Fibroblast of skin of back (primary cell): ENCODE data around the gene OR2F1.

ENCODE experiments used
- DNase-seq: peaks from one replicate; pipeline ENCODE4 v3.0.0-alpha.2; 2013

Gene OR2F1

DNA sequence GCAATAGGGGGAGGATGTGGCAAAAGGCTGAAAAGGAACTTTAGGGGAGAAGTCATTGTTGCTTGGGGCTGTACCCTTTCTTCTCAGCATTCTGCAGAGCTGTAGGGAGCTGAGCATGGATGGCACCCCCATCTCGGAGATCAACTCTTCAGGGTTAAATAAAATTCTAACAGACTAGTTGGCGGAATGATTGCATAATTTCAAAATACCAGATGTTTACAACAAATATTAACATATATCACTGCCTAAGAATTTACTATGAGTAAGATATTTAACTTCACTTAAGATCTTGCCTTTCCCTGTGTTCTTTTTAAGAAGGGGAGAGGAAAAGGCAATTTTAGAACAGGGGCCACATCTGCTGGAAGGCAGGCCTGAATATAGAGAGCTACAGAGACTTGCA, 509 bp upstream of the OR2F1 start:
- no peak for DNase-seq

DNA sequence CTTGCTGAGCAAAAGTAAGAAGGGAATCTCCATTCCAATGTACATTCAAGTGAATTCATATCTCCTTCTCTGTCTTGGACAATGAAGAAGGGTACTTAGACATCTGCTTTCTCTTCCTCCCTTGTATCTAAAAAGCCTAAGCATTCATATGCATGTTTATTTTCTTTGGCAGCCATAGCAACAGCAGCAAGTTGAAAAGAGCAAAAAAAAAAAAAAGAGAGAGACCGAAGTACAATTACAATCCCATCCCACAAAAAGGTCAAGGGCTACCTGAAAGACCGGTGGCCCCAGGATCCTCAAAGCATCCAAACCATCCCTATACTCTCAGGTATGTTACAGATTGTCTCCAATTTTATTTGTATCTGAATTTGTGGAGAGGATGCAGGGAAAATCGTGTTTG, 4.1 kb downstream of the OR2F1 start:
- no peak for DNase-seq

DNA sequence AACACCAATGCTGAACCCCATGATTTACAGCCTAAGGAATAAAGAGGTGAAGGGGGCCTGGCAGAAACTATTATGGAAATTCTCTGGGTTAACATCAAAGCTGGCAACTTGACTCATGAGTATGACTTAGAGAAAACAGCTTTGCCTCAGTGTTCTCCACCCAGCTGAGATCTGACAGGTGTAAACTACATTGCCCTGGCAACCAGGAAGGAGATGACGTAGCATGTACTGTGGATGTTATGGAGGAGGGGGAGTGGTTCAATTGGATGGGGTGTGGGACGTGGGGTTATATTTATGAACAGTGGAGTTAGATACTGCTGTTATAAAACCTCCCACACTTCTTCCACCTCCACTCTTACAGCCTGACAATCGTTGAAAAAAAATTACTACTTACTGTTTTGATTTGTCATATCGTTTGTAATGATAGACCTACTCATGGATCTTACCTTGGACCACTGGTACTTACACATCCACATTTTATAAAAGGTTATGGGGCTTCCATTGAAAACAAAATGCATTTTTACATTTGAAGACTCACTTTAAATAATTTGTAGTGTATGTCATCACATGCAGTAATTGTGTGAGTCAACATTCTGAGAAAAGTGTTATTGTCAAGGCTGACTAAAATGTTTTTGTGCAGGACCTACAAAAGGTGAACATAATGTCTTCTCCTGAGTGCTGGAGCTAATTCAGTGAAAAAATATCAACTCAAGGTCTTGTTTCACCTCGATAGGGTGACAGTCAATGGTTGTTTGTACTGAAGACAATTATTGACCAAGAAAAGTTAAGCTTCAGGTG, 6.4 kb downstream of the OR2F1 start:
- no peak for DNase-seq

DNA sequence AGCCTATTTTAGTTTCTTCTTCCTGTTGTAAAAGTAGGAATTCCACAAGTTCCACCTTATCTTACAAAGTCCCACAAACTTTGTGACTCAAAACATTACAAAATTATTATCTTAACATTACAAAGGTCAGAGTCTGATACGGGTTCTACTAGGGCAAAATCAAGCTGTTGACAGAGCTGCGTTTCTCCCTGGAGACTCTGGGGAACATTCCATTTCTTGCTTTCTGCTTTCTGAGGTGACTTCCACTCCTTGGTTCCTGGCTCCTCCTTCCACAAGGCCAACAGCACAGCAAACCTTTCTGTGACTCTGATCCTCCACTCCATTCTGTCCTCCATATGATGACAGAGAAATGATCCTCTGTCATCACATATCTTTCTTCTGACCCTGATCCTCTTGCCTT, 10.6 kb downstream of the OR2F1 start:
- no peak for DNase-seq

DNA sequence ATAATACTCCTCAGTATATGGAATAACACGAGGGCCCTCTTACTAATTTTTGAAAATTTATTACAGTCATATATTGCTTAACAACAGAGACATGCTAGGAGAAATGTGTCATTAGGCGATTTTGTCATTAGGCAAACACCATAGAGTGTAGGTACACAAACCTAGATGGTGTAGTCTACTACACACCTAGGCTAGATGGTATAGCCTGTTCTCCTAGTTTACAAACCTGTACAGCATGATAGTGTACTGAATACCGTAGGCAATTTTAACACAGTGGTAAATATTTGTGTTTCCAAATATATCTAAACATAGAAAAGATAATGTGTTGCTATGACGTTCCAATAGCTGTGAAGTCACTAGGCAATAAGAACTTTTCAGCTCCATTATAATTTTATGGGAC, 12.8 kb downstream of the OR2F1 start:
- no peak for DNase-seq

DNA sequence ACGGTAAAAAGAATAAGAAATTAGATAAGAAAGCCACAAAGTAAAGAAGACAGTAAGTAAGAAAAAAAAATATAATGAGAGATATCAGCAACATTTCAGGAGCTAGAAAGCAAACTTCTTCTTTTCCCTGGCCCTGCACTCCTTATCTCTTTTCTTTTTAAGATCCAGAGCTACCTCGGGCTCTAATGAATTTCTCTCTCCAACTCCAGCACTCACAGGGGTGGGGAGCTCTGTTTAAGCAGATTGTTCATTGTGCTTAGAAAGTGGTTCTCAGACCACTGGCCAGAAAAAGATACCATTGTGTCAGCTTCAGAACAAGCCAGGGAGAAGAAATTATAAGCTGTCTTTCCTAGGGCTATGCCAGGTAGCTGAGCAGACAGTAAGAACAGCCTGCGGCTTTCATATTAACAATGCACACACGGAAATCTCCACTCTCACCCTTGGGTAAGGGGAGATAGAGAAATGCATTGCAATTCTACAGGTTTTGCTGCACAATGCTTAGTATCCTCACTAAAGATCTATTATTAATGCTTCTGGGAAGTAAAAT, 19.3 kb downstream of the OR2F1 start:
- no peak for DNase-seq

DNA sequence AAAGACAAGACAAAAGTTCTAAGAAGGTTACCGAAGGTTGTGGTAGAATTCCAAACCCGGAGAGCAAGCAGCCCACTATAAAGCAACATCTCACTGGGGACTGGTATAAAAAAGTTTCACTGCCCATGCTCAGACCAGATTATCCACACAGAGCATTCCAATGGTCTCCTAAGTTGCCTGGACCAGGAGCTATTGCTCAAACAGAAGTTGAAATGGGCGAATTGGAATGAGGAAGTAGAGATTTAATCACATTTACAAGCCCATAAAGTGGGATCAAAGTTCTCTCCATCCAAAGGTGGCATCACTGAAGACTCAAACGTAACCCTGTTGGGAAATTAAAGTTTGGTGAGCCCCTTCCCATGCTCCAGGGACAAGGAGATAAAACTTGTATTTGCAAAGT, 19.8 kb downstream of the OR2F1 start:
- no peak for DNase-seq

DNA sequence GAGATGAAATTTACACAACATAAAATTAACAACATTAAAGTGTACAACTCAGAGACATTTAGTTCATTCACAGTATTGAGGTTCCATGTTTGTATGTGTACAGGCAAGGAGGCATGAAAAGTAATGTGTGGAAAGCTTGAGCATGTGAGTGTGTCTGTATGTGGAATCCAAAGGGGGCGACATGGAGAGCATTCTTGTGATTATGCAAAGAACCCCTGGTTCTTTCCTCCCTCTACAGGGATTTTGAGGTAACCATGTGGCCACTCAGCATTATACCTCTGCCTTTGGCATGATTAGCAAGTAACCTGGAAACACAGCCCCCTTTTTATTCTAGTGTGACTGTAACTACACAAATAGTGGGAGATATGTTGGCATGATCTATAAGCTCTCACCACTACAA, 21.0 kb downstream of the OR2F1 start:
- DNase-seq: no peak

DNA sequence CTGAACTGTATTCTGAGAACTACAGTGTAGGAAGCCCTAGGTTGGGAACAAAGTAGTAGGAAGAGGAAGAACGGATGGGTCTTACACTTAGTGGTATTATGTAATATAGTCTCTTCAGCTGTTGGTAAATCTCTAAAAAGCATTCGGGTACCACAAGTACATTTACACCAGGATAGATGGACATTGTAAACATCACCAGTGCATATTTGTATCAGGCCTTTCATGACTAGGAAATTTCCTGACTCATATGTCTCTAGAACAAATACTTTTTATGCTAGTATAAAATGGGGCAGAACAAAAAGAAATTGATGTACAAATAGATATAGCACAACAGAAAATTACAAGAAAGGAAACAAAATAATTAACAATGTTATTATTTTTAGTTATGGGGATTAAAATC, 23.9 kb downstream of the OR2F1 start:
- no peak for DNase-seq

DNA sequence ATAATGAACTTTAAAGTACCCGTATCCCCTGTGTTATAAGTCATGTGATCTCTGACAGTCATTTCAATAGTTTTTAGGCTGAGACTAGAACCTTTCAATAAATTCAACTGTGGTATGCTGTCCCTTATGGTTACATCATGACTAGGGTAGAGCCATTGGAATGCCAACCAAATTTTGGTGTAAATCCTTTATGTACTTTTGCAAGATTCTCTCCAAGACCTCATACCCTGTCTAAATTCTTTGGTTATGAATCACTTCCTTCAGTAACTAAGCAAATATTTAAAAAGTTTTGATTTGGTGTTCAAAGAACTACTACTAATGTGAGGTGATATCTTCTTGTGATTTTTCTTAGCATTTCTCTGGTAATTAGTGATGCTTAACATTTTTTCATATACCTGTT, 24.7 kb downstream of the OR2F1 start:
- peak; percentile 87 for DNase-seq

DNA sequence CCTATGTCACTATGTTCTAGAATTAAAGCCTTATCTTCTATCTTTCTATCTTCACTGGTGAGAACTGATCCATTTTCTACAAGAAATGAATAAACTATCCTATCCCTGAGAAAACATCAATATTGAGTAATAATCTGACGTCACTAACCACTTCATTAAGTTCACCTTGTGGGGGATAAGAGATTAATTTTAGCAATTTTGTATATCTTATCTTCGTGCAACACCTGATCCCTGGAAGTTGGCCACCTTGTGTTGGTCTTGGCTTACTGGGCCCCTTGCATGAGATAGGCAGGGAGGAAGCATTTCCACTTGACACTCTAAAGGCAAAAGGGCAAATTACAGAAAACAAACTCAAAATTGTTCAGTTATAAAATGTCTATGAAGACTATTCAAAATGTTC, 25.4 kb downstream of the OR2F1 start:
- no peak for DNase-seq

DNA sequence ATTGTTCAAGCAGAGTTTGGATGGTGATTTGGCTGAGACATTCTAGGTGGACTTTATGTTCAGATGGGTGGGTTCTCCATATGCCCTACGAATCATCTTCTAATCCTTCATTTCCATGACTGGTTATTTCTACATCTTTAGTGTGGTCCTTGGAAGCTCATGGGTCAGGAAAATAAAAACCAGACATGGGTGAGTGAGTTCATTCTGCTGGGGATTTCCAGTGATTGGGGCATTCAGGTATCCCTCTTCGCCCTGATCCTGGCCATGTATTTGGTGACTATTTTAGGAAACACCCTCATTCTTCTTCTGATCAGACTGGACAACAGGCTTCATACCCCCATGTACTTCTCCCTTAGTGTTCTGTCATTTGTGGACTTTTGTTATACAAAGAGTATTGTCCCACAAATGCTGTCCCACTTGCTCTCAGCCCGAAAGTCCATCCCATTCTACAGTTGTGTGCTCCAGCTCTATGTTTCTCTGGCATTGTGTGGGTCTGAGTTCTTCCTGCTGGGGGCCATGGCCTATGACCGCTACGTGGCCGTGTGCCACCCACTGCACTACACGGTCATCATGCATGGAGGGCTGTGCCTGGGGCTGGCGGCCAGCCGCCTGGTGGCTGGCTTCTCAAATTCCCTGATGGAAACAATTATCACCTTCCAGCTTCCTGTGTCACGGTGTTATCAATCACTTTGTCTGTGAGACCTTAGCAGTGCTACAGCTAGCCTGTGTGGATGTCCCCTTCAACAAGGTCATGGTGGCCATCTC, 26.3 kb downstream of the OR2F1 start:
- DNase-seq: no peak

DNA sequence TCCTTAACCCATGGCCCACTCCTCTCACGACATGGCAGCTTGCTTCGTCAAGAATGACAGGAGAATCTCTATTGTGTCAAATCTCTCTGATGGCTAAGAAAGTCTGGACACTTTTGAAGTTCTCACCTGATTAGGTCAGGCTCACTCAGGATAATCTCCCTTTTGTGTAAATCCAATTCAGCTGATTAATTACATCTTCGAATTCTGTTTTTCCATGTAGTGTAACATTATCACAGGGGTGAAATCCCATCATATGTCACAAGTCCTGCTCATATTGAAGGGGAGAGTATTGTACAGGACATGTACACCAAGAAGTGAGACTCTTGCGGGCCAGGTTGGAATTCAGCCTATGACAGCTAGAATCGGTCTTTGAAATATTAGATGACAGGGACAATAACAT, 29.3 kb downstream of the OR2F1 start:
- no peak for DNase-seq

DNA sequence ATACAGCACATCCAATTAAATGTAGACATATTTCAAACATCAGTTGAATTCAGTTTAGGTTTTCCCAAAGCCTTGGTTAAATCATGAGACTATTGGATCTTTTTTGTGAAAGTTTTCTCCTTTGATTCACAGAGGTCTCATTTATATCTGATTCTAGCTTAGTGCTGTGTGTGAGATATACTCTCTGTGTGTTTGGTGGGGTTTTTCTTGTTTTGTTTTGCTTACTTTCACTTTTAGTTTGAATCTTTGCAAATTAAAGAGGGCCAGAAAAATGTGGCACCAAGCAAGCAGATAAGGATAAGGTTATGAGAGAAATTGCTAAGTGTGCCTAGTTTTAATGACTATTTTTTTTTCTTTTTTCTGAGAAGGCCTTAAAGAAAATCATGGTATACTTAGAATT, 32.9 kb downstream of the OR2F1 start:
- DNase-seq: no peak

DNA sequence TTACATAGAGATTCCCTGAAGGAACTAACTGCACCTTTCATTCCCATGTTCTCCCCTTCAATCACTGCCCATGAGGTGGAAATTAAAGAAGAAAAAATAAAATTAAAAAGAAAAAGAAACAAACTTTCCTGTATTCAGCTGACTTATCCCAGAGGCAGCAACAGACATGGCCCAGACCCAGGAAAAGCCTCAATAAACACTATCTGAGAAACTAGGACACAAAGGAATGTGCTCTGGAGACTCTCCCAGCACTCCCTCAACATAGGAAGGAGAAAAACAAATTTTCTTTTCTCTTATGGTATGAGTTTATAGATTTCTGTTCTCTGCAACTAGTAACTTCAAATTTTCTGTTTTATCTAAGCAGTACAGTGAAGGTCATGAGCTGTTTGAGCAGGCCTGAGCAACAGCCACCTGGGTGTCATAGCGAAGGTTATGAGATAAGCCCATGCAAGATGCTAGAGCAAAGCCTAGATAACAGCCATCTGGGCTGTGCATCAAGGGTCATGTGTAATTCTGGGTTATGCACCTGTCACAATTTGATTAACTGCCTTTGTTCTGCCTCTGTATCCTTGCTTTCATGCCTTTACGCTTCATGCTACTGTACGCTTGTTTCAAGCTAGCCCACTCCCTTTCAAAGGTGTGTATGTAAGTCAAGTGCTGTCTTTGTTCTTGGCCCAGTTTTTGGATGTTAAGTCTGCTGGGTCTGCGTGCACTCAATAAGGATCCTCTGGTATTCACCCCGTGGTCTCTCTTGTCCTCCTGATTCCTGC, 34.5 kb downstream of the OR2F1 start:
- peak; percentile 55 for DNase-seq

DNA sequence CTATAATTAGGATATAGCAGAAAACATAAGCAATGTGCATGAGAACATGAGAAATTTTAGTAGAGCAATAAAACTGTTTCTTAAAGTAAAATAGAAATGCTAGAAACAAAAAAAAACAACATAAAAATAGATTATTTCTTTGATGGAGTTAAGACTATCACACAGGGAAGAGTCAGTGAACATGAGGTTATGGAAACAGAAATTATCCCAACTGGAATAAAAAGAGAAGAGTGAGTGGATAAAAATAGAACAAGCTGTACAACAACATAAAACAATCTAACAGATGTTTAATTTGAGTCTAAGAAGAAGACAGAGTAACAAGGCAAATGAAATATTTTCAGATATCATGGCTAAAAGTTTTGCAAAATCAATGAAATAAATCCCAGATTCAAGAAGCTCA, 38.0 kb downstream of the OR2F1 start:
- no peak for DNase-seq

DNA sequence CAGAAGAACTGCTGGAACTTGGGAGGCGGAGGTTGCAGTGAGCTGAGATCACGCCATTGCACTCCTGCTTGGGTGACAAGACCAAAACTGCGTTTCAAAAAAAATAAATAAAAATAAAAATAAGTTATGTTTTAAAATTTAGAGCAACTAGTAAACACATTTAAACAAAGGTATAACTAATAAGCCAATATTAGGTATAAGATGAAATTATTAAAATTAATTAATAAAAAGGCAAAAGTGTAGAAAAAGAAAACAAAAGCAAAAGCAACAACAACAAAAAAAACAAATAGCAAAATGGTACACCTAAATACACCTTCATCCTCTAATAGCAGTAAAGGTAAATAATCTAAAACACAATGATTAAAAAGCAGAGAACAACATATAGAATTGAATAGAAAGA, 39.3 kb downstream of the OR2F1 start:
- no peak for DNase-seq

DNA sequence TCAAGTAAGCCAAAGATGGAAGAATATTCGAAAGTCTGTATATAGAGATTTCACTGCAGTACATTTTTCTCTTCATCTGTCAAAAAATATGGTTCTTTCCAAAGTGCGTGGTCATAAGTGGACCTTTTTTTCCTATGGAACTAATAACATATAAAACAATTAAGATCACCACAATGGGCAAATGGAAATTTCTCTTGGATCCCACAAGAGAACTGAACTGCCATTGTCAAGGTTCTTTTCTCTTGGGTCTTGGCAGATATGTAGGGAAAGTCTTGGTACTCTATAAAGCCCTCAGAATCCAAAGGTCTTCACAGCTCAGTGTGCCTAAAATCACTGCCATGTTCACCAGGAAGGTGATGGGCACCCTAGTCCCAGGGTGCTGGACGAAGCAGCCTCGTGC, 45.4 kb downstream of the OR2F1 start, which contains the start of gene OR6B1:
OR6B1 (plus strand) TSS at position 301 of the 400 bp plus-strand sequence. CDS start 3,677 bp downstream, outside the sequence.
- no peak for DNase-seq

DNA sequence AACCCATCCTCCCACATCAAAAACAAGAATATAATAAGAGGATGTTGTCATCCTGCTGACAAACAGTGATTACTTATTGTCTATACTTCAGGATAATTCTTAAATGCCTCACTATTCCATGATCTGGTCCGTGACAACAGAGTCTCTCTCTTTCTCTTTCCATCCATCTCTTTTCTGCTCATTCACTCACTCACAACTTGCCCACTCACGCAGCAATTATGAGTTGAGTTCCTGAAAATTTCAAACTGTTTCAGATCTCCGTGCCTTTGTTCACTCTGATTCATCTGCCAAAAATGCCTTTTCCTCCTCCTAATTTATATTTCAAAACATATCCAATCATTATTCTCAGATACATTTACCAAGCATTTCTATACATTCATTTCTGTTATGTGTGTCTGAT, 46.9 kb downstream of the OR2F1 start:
- no peak for DNase-seq

DNA sequence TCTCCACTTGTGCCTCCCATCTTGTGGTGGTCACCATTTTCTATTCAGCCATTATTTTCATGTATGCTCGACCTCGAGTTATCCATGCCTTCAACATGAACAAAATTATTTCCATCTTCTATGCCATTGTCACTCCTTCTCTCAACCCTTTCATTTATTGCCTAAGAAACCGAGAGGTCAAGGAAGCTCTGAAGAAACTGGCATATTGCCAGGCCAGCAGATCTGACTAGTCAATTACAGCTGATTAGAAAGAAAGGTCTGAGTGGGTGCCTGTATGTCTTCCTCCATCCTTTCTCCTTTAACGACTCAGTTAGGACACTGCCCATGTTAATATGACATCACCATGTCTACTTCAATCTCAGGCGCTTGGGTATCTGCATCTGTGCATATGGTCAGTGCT, 50.1 kb downstream of the OR2F1 start:
- no peak for DNase-seq

DNA sequence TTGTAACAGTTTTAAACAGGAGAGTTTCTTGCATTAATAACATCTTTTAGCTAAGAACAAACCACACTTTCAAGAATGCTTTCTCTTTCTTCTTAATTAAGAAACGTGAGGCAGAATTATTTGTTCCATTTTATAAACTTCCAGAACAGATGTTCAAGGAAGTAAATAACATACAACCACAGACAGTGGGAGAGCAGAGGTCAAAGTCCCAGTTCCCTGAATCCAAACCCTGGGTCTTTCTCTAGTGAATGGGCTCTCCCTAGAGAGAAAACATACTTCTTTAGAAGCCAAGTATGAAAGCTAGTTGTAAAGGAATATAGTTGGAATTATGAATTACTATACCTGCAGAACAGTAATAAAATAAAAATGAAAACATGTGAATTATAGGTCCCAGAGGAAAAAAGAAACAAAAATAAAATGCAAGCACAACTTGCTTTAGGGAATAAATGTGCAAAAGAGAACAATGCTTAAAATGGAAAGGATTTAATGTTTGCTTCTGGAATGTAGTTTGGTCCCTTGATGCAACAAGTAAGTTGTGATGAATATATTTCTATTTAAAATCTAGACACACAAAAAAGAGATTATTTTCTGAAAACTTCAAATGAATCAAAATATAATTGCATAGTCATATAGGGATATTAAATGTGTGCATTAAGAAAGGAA, 51.5 kb downstream of the OR2F1 start:
- no peak for DNase-seq

DNA sequence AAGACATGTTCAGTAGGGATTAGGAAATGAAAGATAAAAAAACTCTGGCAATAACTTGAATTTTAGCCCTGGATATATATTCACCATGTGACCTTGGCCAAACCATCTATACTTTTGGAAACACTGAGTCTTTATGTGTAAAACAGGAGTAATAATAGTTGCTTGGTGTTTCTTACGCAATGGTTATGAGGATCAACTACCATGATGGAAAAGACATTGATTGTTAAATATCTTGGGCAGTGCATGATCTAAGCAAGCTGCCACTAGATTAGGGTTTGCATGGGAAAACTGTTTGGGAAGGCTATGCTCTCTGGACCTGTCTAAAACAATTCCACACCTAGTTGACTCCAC, 52.0 kb downstream of the OR2F1 start:
- DNase-seq: no peak

DNA sequence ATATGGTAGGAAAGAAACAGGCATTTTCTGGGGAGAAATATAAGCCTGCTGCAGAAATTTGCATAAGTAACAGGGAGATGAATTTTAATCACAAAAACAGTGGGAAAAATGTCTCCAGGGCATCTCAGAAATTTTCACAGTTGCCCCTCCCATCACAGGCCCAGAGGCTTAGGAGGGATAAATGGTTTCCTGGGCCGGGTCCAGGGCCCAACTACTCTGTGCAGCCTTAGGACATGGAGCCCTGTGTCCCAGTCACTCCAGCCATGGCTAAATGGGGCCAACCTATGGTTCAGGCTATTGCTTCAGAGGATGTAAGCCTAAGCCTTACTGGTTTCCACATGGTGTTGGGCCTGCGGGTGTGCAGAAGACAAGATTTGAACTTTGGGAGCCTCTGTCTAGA, 54.7 kb downstream of the OR2F1 start:
- DNase-seq: no peak
